ENCODE measurements around the gene DCHS2.

DCHS2 gene

GRCh38 chr4:154489558-154490233, 1.9 kb downstream of the DCHS2 start:
- no peak for DNase-seq (ENCODE audit: low read depth in 1 of 2, low spot score in 1 of 2)

DNA sequence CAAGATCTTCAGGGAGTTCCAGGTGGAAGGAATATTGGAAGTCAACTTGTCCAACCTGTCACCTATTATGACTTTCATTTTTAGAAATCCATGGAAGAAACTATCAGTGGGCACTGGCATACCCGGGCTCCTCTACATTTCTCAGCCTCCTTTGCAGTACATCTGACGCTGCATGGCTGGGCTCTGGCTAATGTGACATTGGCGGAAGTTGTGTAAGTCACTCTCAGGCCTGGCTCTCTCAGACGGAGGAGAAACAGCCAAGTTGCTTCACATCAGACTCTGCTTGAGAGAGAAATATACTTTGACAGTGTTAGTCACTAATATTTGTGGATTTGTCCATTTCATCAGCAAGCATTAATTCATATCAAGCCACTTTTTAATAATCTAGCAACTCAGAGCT, 4.5 kb downstream of the DCHS2 start:
- no peak for DNase-seq (ENCODE audit: low read depth in 1 of 2, low spot score in 1 of 2)

DNA sequence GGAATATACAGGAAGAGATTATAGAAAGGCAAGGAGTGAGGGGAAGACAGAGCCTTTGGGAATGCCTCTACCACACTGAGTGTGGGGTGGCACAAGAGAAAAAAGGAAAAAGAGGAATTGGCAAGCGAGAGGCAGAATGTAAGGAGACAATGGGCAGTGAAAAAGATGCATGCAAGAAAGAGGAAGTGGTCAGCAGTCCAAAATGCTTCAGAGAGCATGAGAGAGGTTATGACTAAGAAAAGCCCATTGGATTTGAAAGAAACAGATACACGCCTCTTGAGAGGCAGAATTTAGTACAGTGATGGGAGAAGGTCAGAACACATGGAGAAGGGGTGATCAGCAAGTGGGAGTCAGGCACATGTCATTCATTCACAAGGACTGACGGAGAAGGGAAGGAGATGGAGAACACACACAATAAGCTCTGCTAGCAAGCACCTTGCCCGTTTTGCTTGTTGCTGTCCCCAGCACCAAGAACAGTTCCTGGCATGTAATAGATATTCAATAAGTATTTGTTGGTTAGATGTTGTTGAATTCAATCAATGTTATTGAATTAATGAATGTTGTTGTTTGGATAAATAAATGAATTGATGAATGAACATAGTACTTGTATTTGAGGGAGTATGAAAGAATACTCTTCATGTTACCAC, 6.3 kb downstream of the DCHS2 start:
- no peak for DNase-seq (ENCODE audit: low read depth in 1 of 2, low spot score in 1 of 2)

DNA sequence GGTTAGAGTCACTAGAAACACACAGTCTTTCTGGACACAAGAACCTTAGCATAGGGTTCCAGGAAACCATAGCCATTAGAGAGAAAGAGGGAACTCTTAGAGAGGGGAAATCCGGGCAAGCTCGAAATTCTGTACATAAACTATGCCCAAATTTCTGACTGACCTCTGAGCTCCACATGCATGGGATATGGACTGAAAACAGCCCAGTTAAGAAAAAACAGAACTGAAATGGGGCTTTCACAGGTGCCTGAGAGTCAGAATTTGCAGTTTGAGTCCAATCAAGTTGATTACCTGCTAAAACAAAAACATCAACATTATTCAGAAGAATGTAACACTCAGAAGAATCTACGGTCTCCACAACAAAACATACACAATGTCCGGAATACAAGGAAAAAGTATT, 13.1 kb downstream of the DCHS2 start:
- DNase-seq (ENCODE audit: low read depth in 1 of 2, low spot score in 1 of 2) = no peak

DNA sequence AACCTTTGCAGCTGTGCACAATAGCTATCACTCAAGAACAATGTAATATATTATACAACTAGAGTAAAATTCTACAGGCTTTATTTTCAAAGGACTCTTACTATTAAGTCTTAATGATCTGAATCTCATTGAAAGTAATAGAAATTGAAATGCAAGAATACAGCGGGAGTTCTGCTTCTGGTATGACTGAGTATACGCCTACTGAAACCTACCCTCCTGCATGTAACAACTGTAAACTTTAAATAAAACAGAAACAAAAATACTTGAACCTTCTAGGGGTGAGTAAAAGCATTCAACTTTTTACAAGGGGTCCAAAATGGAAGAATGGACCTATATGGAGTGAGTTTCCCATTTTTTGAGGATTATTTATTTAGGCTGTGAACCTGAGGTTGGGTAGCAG, 13.5 kb downstream of the DCHS2 start:
- no peak for DNase-seq (ENCODE audit: low read depth in 1 of 2, low spot score in 1 of 2)

DNA sequence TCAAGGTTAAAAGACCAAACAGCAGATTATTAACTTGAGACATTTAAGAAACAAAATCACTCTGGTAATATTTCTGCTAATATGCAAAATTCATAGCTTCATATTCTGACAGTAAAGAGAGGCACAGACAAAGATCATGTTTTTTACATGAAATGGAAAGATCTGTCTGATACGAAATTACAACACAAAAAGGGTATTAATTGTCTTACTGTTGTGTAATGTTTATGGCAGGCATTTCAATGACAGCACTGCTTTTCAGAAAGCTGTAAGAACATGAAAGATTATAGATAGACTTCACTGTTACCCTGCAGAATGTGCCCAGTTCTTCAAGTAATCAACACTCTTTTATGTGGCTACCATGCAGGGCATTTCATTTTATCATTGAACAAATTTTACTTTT, 15.4 kb downstream of the DCHS2 start:
- DNase-seq (ENCODE audit: low read depth in 1 of 2, low spot score in 1 of 2) = no peak

DNA sequence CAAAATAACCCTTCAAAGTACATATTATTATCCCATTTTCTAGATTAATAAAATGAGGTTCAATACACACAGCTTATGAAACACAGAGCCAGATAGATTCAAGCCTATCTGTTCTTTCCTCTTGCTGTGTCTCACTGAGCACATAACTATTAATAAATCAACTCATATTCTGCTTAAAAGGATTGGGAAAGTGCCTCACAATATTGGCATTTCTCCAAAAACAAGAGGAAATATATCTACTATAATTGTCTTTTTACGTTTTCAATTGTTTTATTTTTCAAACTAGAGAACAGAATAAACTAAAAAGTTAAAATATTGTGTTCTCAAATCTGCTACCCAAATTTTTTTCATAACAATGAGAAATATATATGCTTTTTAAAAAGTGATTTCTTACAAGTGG, 15.8 kb downstream of the DCHS2 start:
- no peak for DNase-seq (ENCODE audit: low read depth in 1 of 2, low spot score in 1 of 2)

- DNase-seq (ENCODE audit: low read depth in 1 of 2, low spot score in 1 of 2) = no peak
Measured at GRCh38 chr4:154473497-154473896, 18.1 kb downstream of the DCHS2 start.

DNA sequence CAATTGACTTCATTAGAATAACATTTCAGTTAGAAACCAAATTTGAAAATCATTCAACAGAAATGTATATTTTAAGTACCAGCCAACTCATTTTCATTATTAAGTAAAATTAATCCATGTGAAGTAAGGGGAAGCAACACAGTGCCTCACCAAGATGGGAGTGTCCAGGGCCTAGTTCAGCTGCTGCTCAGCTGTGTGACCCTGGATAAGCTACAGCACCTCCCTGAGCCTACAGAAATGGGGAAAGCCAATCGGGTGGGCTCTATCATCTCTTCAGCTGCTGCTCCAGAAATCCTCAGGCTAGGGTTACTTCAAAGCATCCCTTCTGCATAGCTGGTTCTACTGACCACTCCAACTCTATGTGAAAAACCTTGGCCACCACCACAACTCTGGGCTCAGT, 18.7 kb downstream of the DCHS2 start:
- no peak for DNase-seq (ENCODE audit: low read depth in 1 of 2, low spot score in 1 of 2)

- DNase-seq (ENCODE audit: low read depth in 1 of 2, low spot score in 1 of 2) = no peak
Measured at GRCh38 chr4:154471526-154472331, 19.9 kb downstream of the DCHS2 start.

- DNase-seq (ENCODE audit: low read depth in 1 of 2, low spot score in 1 of 2) = no peak
Measured at GRCh38 chr4:154471032-154471431, 20.6 kb downstream of the DCHS2 start.

DNA sequence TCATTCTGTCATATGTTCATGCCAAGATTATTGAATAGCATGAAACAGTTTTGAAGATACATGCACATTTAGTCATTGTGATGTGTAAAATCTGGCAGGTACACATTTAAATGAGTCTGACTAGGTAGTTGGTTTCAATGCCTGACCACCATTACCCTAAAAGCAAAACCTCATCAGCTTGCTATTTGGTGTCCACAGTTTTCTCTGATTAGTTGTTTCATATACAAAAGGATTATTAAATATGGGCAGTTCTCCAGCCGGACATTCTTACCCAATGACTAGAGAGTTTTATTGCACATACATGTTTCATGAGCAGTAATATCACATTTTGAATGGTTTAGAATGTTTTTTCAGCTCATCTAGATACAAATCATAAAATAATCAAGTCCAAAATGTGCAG, 23.7 kb downstream of the DCHS2 start:
- DNase-seq (ENCODE audit: low read depth in 1 of 2, low spot score in 1 of 2) = no peak

GRCh38 chr4:154466336-154466735, 25.3 kb downstream of the DCHS2 start:
- DNase-seq (ENCODE audit: low read depth in 1 of 2, low spot score in 1 of 2) = no peak

DNA sequence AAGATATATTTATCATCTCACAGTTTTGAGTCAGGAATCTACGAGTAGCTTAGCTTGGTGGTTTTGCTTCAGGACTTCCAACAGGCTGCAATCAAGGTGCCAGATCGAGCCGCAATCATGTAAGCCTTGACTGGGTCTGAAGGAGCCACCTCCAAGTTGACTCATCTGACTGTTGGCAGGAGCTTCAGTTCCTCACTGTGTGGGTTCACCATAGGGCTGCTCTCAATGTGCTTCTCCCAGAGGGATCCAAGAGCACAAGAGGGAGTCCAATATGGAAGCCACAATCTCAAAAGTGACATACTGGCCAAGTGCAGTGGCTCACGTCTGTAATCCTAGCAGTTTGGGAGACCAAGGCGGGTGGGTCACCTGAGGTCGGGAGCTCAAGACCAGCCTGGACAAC, 26.5 kb downstream of the DCHS2 start:
- no peak for DNase-seq (ENCODE audit: low read depth in 1 of 2, low spot score in 1 of 2)

DNA sequence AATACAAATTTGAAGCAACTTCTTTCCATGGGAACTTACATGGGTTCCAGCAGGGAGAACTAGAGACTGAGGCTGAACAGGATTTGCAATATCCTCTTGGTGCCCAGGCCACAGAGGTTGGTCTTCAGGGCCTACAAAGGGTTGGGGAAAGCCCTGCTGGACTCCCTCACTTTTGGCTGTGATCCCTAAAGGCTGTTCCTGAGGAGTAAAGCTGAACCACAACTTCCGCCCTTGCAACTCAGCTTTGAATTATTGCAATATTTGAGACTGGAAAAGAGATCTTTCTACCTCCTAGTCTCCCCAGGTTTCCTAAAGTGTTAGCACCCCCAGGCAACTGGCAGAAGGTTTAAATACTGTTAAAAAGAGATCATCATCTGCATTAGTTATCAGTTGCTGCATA, 26.9 kb downstream of the DCHS2 start:
- DNase-seq (ENCODE audit: low read depth in 1 of 2, low spot score in 1 of 2) = no peak

- DNase-seq (ENCODE audit: low read depth in 1 of 2, low spot score in 1 of 2) = no peak
Measured at GRCh38 chr4:154462081-154462810, 29.4 kb downstream of the DCHS2 start.

GRCh38 chr4:154457471-154457870, 34.1 kb downstream of the DCHS2 start:
- no peak for DNase-seq (ENCODE audit: low read depth in 1 of 2, low spot score in 1 of 2)

GRCh38 chr4:154456889-154457288, 34.7 kb downstream of the DCHS2 start:
- no peak for DNase-seq (ENCODE audit: low read depth in 1 of 2, low spot score in 1 of 2)

DNA sequence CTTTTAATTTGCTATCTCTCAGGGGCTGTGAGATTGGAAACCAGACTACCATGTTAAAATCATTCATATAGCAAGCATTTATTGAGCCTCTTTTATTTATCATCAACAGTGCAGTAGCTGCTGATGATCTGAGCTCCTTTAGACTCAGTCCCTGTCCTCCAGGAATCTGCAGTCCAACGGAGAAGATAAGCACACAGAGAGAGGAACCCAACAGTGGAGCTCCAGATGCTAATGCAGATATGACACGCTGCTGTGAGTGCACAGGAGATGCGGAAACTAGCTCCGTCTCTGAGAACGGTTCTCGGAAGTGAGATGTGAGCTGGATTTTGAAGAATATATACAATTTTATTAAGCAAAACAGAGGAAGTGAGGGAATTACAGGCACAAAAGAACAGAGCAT, 35.4 kb downstream of the DCHS2 start:
- no peak for DNase-seq (ENCODE audit: low read depth in 1 of 2, low spot score in 1 of 2)

DNA sequence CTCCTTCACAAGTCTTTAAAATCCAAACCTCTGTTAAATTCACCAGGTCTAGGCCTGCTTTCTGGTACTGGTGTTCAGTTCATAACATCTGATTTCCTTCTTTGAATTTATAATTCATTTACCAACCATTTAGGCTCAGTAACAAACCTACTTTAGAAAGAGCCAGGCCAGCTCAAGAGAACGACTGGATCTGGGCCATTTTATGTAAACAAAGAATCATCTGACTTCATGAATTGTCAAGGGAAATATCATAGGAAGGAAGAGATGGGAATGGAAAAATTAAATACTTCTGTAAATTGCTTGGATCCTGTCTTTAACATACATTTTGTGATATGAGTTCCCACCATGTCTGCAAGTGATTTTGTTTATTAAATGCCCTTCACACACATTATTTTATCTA, 36.5 kb downstream of the DCHS2 start:
- DNase-seq (ENCODE audit: low read depth in 1 of 2, low spot score in 1 of 2) = no peak

- DNase-seq (ENCODE audit: low read depth in 1 of 2, low spot score in 1 of 2) = no peak
Measured at GRCh38 chr4:154454710-154455109, 36.9 kb downstream of the DCHS2 start.
